ENCODE measurements around the gene IFI35. TPM values are rescaled to one million over a fixed set of nuclear protein-coding genes. Genes with fewer than 3 reads are reported as not detected.

The IFI35 gene
- total RNA-seq, 3 donors from 2014 or later: 39.2 to 58.2 (median 39.3) TPM

DNA sequence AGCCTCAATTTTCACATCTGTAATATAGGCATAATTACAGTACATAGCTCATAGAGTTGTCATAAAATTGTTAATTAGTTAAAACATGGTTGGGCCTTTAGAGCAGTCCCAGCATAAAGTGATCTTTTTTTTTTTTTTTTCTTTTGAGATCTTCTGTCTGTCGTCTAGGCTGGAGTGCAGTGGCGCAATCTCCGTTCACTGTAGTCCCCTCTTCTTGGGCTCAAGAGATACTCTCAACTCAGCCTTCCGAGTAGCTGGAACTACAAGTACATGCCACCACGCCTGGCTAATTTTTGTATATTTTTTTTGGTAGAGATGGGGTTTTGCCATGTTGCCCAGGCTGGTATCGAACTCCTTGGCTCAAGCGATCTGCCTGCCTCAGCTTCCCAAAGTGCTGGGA is 49.5 kb downstream of the IFI35 start:
- DNase-seq (no peak), ATAC-seq (no peak)
- H3K4me1 ChIP-seq (ENCODE audit: low read depth): no peaks in the 10 kb centered on the region
- TF ChIP-seq, protein P1, sequence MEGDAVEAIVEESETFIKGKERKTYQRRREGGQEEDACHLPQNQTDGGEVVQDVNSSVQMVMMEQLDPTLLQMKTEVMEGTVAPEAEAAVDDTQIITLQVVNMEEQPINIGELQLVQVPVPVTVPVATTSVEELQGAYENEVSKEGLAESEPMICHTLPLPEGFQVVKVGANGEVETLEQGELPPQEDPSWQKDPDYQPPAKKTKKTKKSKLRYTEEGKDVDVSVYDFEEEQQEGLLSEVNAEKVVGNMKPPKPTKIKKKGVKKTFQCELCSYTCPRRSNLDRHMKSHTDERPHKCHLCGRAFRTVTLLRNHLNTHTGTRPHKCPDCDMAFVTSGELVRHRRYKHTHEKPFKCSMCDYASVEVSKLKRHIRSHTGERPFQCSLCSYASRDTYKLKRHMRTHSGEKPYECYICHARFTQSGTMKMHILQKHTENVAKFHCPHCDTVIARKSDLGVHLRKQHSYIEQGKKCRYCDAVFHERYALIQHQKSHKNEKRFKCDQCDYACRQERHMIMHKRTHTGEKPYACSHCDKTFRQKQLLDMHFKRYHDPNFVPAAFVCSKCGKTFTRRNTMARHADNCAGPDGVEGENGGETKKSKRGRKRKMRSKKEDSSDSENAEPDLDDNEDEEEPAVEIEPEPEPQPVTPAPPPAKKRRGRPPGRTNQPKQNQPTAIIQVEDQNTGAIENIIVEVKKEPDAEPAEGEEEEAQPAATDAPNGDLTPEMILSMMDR (IDR thresholded peaks at IDR 0.05): no peak
- intact Hi-C loops (cut with DNase I, micrococcal nuclease): no loop called here
- H3K36me3 ChIP-seq (ENCODE audit: low read depth): no peaks in the 10 kb centered on the region
- H3K4me3 ChIP-seq: no peak overlapping the region
- H3K9me3 ChIP-seq: no peaks in the 10 kb centered on the region

DNA sequence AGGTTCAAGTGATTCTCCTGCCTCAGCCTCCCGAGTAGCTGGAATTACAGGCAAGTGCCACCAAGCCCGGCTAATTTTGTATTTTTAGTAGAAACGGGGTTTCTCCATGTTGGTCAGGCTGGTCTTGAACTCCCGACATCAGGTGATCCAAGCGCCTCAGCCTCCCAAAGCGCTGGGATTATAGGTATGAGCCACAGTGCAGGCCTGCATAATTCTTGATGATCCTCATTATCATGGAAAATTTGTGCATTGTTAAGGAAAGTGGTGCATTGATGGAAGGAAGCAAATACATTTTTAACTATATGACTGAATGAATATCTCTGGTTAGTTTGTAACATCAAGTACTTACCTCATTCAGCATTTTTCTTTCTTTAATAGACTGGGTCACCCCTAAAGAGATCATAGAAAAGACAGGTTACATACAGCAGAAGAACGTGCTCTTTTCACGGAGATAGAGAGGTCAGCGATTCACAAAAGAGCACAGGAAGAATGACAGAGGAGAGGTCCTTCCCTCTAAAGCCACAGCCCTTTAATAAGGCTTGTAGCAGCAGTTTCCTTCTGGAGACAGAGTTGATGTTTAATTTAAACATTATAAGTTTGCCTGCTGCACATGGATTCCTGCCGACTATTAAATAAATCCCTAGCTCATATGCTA is 56.5 kb downstream of the IFI35 start:
- Histone ChIP-seq H3K4me1 (ENCODE audit: low read depth) (no peaks in the 10 kb centered on the region), H3K9me3 (no peaks in the 10 kb centered on the region), H3K4me3 (no peak overlapping the region), H3K36me3 (ENCODE audit: low read depth) (no peaks in the 10 kb centered on the region)
- DNase-seq (no peak), ATAC-seq (no peak)
- intact Hi-C loops (cut with DNase I, micrococcal nuclease): no loop called here
- TF ChIP-seq, protein P1 (IDR thresholded peaks at IDR 0.05): no peak

Other genes with a start within 250 kb of the IFI35 start
- 10 to 100 TPM in 2 of 3 donors, 1 to 10 TPM in 1; 5.7 to 17.2 (median 10.3) TPM for gene RAMP2, start 245.6 kb upstream of the IFI35 start, total RNA-seq
- gene VPS25, start 233.3 kb upstream of the IFI35 start, total RNA-seq: 10 to 100 TPM; 45.6 to 85.6 (median 83.3) TPM
- gene WNK4, start 226.2 kb upstream of the IFI35 start, total RNA-seq: 10 to 100 TPM; 17.5 to 55.8 (median 32.4) TPM
- gene COA3, start 208.1 kb upstream of the IFI35 start, total RNA-seq: 100 to 1,000 TPM in 2 of 3 donors, 10 to 100 TPM in 1; 92.7 to 151 (median 148) TPM
- gene CNTD1, start 207.9 kb upstream of the IFI35 start, total RNA-seq: 1 to 10 TPM in 2 of 3 donors, under 1 TPM in 1; 0.79 to 3.3 (median 1.2) TPM
- 100 to 1,000 TPM; 130 to 142 (median 137) TPM for gene BECN1, start 182.5 kb upstream of the IFI35 start, total RNA-seq
- 100 to 1,000 TPM in 1 of 3 donors, 10 to 100 TPM in 2; 87.7 to 112 (median 91.8) TPM for gene PSME3, start 173.4 kb upstream of the IFI35 start, total RNA-seq
- gene AOC2, start 162.2 kb upstream of the IFI35 start, total RNA-seq: 1 to 10 TPM in 1 of 3 donors, under 1 TPM in 2; 0.92 to 2.1 (median 0.96) TPM
- gene AOC3, start 155.6 kb upstream of the IFI35 start, total RNA-seq: 100 to 1,000 TPM in 1 of 3 donors, 10 to 100 TPM in 2; 10.6 to 175 (median 25.4) TPM
- under 1 TPM in 1 of 3 donors, not detected in 2; 0.67 TPM for gene G6PC1, start 106.0 kb upstream of the IFI35 start, total RNA-seq
- 10 to 100 TPM; 25.9 to 30.7 (median 29.4) TPM for gene AARSD1, start 42.3 kb upstream of the IFI35 start, total RNA-seq
- 1 to 10 TPM; 3.8 to 5.5 (median 4.4) TPM for gene PTGES3L, start 26.7 kb upstream of the IFI35 start, total RNA-seq
- 10 to 100 TPM; 22.2 to 27.0 (median 26.2) TPM for gene RUNDC1, start 26.2 kb upstream of the IFI35 start, total RNA-seq
- 100 to 1,000 TPM; 459 to 804 (median 648) TPM for gene RPL27, start 8.4 kb upstream of the IFI35 start, total RNA-seq
- 100 to 1,000 TPM in 1 of 3 donors, 10 to 100 TPM in 2; 35.2 to 142 (median 48.7) TPM for gene VAT1, start 15.6 kb downstream of the IFI35 start, total RNA-seq
- 1 to 10 TPM in 1 of 3 donors, under 1 TPM in 2; 0.09 to 7.2 (median 0.51) TPM for gene RND2, start 18.4 kb downstream of the IFI35 start, total RNA-seq
- gene BRCA1, start 118.6 kb downstream of the IFI35 start, total RNA-seq: 10 to 100 TPM in 2 of 3 donors, 1 to 10 TPM in 1; 8.8 to 17.4 (median 10.3) TPM
- gene NBR1, start 164.4 kb downstream of the IFI35 start, total RNA-seq: 100 to 1,000 TPM; 116 to 164 (median 119) TPM
- 10 to 100 TPM; 11.8 to 12.5 (median 12.0) TPM for gene TMEM106A, start 205.1 kb downstream of the IFI35 start, total RNA-seq
- not detected for gene CCDC200, start 221.8 kb downstream of the IFI35 start, total RNA-seq
- gene RNU2-1, start 227.2 kb downstream of the IFI35 start, total RNA-seq: 1,000 to 10,000 TPM; 3,750 to 8,379 (median 4,134) TPM

All from mucosa of descending colon (tissue), 3 donors.